ENCODE measurements around the gene ABR. TPM values are rescaled to one million over a fixed set of nuclear protein-coding genes. Genes with fewer than 3 reads are reported as not detected.
"Not testable (repeated sequence)": the region's sequence is repeated elsewhere in the genome, so short reads cannot be mapped to it uniquely, and the experiment has no call there.

ABR gene
- total RNA-seq, 1 donor from 2014 or later, result 195 TPM

DNA sequence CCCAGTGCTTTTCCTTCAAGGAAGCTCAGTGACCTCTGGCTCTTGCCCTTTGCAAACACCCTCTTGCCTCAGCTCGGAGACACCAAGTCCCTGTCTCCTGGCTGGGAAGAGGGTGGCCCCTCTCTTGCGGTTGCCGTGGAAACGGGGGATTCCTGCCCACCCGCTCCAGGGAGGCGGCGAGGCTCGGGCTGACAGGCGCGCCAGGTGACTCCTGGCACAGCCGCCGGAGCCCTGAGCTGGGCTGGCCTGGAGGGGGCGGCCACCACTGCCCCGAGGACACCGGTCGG is 71.4 kb downstream of the ABR start:
- DNase-seq (ENCODE audit: low read depth), result no peak
- peak overlapping the region; percentile 86 for H3K4me3 ChIP-seq (ENCODE audit: low read depth, low read length)
- TF ChIP-seq, protein P1, sequence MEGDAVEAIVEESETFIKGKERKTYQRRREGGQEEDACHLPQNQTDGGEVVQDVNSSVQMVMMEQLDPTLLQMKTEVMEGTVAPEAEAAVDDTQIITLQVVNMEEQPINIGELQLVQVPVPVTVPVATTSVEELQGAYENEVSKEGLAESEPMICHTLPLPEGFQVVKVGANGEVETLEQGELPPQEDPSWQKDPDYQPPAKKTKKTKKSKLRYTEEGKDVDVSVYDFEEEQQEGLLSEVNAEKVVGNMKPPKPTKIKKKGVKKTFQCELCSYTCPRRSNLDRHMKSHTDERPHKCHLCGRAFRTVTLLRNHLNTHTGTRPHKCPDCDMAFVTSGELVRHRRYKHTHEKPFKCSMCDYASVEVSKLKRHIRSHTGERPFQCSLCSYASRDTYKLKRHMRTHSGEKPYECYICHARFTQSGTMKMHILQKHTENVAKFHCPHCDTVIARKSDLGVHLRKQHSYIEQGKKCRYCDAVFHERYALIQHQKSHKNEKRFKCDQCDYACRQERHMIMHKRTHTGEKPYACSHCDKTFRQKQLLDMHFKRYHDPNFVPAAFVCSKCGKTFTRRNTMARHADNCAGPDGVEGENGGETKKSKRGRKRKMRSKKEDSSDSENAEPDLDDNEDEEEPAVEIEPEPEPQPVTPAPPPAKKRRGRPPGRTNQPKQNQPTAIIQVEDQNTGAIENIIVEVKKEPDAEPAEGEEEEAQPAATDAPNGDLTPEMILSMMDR (conservative IDR thresholded peaks at IDR 0.05; ENCODE audit: low read depth, low read length), result no peak

DNA sequence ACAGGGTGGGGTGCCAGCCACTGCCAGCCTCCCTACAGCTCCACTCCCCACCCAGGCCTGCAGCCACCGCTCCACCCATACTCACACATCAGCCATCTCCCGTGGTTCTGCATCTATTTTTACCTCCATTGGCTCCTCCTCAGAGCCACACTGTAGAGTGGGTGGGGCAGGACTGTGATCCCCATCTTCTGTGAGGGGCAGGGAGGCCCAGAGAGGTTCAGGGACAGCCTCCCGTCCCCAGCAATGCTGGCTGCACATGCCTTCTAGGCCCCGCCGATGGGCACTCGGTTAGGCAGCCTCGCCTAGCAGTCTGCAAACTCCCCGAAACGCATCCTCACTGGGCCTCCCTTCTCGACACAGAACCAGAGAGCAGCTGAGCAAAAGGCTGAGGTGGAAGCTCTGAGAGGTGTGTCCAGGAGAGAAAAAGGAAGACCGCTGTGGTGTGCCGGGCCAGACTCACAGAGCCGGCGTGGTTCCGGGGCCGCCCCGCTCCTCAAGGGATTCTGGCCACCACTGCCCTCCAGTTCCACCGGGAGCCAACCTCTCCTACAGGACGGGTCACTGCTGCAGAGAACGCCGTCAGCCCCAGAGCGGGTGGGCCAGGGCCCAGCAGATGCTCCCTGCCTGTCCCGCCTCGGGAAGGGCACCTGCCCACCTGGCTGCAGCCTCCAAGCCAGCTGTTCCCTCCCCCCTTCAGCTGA is 71.9 kb downstream of the ABR start:
- DNase-seq (ENCODE audit: low read depth), result no peak
- TF ChIP-seq, protein P1 (conservative IDR thresholded peaks at IDR 0.05; ENCODE audit: low read depth, low read length), result no peak
- peak overlapping the region; percentile 86 for H3K4me3 ChIP-seq (ENCODE audit: low read depth, low read length)

DNA sequence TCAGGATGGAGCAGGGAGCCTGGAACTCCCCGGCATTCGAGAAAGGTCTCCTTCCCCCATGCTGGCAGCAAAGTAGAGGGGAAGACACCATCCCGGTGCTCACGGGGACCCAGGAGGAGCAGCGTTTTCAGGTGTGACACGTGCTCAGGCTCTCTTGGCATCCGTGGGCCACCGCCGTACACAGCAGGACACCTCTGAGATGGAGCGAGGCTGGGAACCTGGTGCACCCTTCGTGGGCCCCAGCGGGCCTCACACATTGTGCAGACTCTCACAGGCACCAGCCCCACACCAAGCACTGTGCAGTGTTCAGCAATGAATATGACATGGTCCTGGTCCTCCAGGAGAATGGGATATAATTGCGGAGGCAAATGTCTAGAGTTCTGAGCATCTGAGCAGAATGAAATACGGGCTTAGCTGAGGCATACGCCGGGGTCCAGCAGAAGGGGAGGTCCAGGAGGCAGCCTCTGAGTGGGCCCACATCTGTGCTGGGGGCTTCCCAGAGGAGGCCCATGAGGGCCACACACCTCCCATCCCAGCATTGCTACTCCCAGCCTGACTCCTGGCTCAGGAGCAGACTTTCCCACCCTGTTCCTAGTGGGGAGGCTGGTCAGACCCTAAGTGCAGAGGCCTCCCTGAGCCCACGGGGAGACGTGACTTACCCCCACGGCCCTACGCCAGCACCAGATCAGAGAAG is 72.6 kb downstream of the ABR start:
- no peak for DNase-seq (ENCODE audit: low read depth)

DNA sequence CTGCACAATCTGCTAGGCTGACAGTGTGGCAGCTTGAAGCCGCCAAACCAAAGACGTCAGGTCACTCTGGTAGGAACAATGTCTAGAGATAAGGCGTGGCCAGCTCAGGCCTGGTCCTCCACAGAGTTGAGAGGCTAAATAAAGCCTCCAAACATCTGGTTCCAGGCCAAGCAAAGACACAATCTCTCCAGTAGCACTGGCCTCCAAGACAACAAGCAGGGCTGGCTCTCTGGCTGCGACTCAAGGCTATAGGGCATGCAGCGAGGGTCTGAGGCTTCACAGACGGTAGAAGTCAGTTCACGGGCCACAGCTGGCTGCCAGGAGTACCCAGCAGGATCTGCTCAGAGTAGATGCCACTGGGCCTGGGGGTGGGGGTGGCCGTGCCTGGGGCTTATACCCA is 75.6 kb downstream of the ABR start:
- TF ChIP-seq, protein P1 (conservative IDR thresholded peaks at IDR 0.05; ENCODE audit: low read depth, low read length), result no peak
- DNase-seq (ENCODE audit: low read depth), result no peak
- H3K4me3 ChIP-seq (ENCODE audit: low read depth, low read length), result no peak overlapping the region

More for the DNA sequence above, 72.6 kb downstream of the ABR start:
- peak overlapping the region; percentile 86 for H3K4me3 ChIP-seq (ENCODE audit: low read depth, low read length)
- TF ChIP-seq, protein P1 (conservative IDR thresholded peaks at IDR 0.05; ENCODE audit: low read depth, low read length), result no peak

DNA sequence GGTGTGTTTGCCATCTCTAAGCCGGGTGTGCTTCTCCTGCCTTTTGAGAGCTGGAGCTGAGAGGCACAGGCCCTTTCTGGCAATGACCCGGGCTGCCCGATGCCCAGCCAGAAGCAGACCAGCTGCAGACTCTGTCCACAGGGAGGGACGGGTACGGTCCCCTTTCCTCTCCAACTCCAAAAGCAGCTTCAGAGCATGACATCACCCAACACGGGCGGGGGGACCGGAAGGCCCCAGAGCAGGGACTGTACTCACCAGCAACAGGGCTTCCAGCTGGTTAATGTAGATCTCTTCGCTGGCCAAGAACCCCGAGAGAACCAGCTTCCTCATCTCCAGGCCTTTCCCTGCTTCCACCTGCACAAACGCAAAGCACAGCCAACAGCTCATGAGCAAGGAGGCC is 79.4 kb downstream of the ABR start:
- TF ChIP-seq, protein P1 (conservative IDR thresholded peaks at IDR 0.05; ENCODE audit: low read depth, low read length), result no peak
- no peak for DNase-seq (ENCODE audit: low read depth)
- no peak overlapping the region for H3K4me3 ChIP-seq (ENCODE audit: low read depth, low read length)

DNA sequence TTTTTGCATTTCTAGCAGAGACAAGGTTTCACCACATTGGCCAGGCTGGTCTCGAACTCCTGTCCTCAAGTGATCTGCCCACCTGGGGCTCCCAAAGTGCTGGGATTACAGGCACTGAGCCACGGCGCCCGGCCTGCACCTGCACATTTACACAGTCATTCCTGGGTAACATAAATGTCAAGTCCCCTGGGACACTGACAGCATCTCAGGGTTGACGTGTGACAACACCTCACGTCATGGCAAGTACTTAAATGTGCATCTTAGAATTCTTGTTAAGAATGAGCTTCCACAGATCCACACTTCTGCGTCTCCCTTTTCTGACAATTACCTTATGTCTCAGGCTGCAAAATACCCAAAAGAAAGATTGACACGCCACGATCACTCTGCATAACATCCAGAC is 80.5 kb downstream of the ABR start:
- TF ChIP-seq, protein P1 (conservative IDR thresholded peaks at IDR 0.05; ENCODE audit: low read depth, low read length), result no peak

DNA sequence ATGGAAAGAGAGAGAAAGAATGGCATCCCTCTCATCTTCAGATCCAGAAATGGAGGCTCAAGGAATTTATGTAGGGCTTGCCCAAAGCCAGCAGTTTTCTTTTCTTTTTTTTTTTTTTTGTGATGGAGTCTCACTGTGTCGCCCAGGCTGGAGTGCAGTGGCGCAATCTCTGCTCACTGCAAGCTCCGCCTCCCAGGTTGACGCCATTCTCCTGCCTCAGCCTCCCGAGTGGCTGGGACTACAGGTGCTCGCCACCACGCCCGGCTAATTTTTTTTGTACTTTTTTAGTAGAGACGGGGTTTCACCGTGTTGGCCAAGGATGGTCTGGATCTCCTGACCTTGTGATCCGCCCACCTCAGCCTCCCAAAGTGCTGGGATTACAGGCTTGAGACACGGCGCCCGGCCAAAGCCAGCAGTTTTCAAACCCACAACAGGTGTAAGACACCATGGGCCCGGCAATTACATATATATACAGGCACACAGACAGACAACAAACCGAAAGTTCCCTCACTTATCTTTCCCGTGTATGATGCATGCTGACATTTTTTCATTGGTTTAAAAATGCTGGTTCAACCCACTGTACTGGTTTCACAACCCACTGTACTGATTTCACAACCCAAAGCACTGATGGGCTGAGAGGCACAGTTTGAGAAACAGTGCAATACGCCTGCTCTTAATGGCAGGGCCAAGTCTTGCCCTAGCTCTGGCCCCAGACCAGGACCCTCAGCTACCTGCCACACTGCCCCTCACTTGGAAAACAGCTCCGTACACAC is 81.6 kb downstream of the ABR start:
- DNase-seq (ENCODE audit: low read depth); H3K4me3 ChIP-seq (ENCODE audit: low read depth, low read length): not testable (repeated sequence)

More for the DNA sequence above, 80.5 kb downstream of the ABR start:
- no peak overlapping the region for H3K4me3 ChIP-seq (ENCODE audit: low read depth, low read length)
- DNase-seq (ENCODE audit: low read depth), result no peak
